ENCODE results near the gene CMA1. TPM values are rescaled to one million over a fixed set of nuclear protein-coding genes. Genes with fewer than 3 reads are reported as not detected.
"Not testable (repeated sequence)": the region's sequence is repeated elsewhere in the genome, so short reads cannot be mapped to it uniquely, and the experiment has no call there.

CMA1 gene
- polyA plus RNA-seq, 3 donors: not detected

DNA sequence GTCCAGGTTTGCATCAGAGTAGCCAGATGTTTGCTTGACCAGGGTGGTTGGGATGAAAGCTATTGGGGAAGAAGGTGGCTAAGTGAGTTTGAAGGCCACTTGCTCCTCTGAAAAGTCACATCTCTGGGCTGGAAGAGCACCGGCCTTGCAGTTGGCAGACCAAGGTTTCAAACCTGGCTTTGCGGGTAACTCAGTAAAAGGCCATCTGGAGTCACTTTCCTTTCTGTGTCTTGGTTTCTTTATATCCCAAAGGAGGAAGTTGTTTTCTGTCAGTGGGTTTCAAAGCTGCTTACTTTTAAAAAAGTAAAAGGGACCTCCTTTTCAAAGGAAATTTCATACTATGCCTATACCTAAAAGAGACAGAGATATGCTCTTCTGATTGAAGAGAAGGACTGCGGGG lies 26.2 kb upstream of the CMA1 start:
- intact Hi-C loops (cut with micrococcal nuclease): no loop called here
- H3K4me3 Mint-ChIP-seq: no peak overlapping the region
- H3K4me1 Mint-ChIP-seq: peaks cover 17% of the 10 kb centered on the region
- Histone ChIP-seq H3K9me3 (replicated peaks in 1 of 2; ENCODE audit: control insufficient read depth in 1 of 2, insufficient read depth in 1 of 2, low read length in 2 of 2) (no peaks in the 10 kb centered on the region), H3K79me2 (ENCODE audit: insufficient read depth, low read length) (no peaks in the 10 kb centered on the region), H3K27me3 (ENCODE audit: control insufficient read depth in 2 of 2, insufficient read depth in 2 of 2, low read length in 2 of 2) (no peaks in the 10 kb centered on the region), H3K9ac (ENCODE audit: insufficient read depth, low read length, poor library complexity, severe bottlenecking) (no peak overlapping the region), H3K4me3 (replicated peaks in 1 of 3; ENCODE audit: low read depth in 2 of 3, low read length in 3 of 3) (no peak overlapping the region), H2AFZ (ENCODE audit: insufficient read depth, low read depth, low read length, poor library complexity, severe bottlenecking) (peak overlapping the region; percentile 43), H3K4me2 (replicated peaks; ENCODE audit: extremely low read depth, low read length, poor library complexity, severe bottlenecking) (no peak overlapping the region), H3K36me3 (replicated peaks in 1 of 2; ENCODE audit: control insufficient read depth in 1 of 2, insufficient read depth in 2 of 2, low read length in 2 of 2) (no peaks in the 10 kb centered on the region), H3K27ac (ENCODE audit: low read depth in 1 of 2, low read length in 2 of 2) (no peak overlapping the region), H4K20me1 (ENCODE audit: insufficient read depth, low read length) (no peaks in the 10 kb centered on the region), H3K4me1 (ENCODE audit: control insufficient read depth in 1 of 2, insufficient read depth in 2 of 2, low read length in 2 of 2) (no peaks in the 10 kb centered on the region)
- no peaks in the 10 kb centered on the region for H3K36me3 Mint-ChIP-seq
- no peak for DNase-seq
- no CpG with 5 or more reads among the region's 3 CpGs for whole genome bisulfite sequencing (ENCODE audit: insufficient coverage)
- no peak overlapping the region for H3K27ac Mint-ChIP-seq
- TF ChIP-seq, protein P1, sequence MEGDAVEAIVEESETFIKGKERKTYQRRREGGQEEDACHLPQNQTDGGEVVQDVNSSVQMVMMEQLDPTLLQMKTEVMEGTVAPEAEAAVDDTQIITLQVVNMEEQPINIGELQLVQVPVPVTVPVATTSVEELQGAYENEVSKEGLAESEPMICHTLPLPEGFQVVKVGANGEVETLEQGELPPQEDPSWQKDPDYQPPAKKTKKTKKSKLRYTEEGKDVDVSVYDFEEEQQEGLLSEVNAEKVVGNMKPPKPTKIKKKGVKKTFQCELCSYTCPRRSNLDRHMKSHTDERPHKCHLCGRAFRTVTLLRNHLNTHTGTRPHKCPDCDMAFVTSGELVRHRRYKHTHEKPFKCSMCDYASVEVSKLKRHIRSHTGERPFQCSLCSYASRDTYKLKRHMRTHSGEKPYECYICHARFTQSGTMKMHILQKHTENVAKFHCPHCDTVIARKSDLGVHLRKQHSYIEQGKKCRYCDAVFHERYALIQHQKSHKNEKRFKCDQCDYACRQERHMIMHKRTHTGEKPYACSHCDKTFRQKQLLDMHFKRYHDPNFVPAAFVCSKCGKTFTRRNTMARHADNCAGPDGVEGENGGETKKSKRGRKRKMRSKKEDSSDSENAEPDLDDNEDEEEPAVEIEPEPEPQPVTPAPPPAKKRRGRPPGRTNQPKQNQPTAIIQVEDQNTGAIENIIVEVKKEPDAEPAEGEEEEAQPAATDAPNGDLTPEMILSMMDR (IDR thresholded peaks at IDR 0.05): no peak
- H3K27me3 Mint-ChIP-seq (ENCODE audit: low read depth in 3 of 3): peaks cover 0 to 1% (median 0%) of the 10 kb centered on the region in 3 donors
- peaks cover 0 to 12% (median 1%) of the 10 kb centered on the region in 7 donors for H3K9me3 Mint-ChIP-seq

DNA sequence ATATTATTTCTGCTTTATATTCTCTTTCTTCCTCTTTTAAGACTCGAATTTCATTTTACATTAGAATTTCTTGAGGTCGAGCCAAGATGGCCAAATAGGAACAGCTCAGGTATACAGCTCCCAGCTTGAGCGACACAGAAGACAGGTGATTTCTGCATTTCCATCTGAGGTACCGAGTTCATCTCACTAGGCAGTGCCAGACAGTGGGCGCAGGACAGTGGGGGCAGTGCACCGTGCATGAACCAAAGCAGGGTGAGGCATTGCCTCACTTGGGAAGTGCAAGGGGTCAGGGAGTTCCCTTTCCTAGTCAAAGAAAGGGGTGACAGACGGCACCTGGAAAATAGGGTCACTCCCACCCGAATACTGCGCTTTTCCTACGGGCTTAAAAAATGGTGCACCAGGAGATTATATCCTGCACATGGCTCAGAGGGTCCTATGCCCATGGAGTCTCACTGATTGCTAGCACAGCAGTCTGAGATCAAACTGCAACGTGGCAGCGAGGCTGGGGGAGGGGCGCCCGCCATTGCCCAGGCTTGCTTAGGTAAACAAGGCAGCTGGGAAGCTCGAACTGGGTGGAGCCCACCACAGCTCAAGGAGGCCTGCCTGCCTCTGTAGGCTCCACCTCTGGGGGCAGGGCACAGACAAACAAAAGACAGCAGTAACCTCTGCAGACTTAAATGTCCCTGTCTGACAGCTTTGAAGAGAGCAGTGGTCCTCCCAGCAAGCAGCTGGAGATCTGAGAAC lies 18.0 kb upstream of the CMA1 start:
- H4K20me1 ChIP-seq (ENCODE audit: insufficient read depth, low read length); H3K4me1 Mint-ChIP-seq; H3K27me3 Mint-ChIP-seq (ENCODE audit: low read depth in 3 of 3); H3K4me3 Mint-ChIP-seq; H3K9ac ChIP-seq (ENCODE audit: insufficient read depth, low read length, poor library complexity, severe bottlenecking); H3K4me1 ChIP-seq (ENCODE audit: control insufficient read depth in 1 of 2, insufficient read depth in 2 of 2, low read length in 2 of 2); H3K36me3 ChIP-seq (replicated peaks in 1 of 2; ENCODE audit: control insufficient read depth in 1 of 2, insufficient read depth in 2 of 2, low read length in 2 of 2); H3K79me2 ChIP-seq (ENCODE audit: insufficient read depth, low read length); H2AFZ ChIP-seq (ENCODE audit: insufficient read depth, low read depth, low read length, poor library complexity, severe bottlenecking); H3K36me3 Mint-ChIP-seq; intact Hi-C loops (cut with micrococcal nuclease); H3K9me3 ChIP-seq (replicated peaks in 1 of 2; ENCODE audit: control insufficient read depth in 1 of 2, insufficient read depth in 1 of 2, low read length in 2 of 2); DNase-seq; H3K27me3 ChIP-seq (ENCODE audit: control insufficient read depth in 2 of 2, insufficient read depth in 2 of 2, low read length in 2 of 2); H3K27ac ChIP-seq (ENCODE audit: low read depth in 1 of 2, low read length in 2 of 2); H3K4me3 ChIP-seq (replicated peaks in 1 of 3; ENCODE audit: low read depth in 2 of 3, low read length in 3 of 3); H3K9me3 Mint-ChIP-seq; H3K27ac Mint-ChIP-seq; H3K4me2 ChIP-seq (replicated peaks; ENCODE audit: extremely low read depth, low read length, poor library complexity, severe bottlenecking): not testable (repeated sequence)
- WGBS (ENCODE audit: insufficient coverage): 81% methylated on average over 11 of the region's 15 CpGs
